Right atrium auricular region (tissue), 2 donors: Measurements from ENCODE around the gene PSMB11. TPM values are rescaled to one million over a fixed set of nuclear protein-coding genes. Genes with fewer than 3 reads are reported as not detected.

Source experiments
- DNase-seq: peaks from one replicate; pipeline ENCODE4 v3.0.0-alpha.2; 2019; ENCODE audit warnings: low spot score
- H3K27ac ChIP-seq, 2 donors: fragments of 200-600 bp; sonication (generic); 1 replicate in 1 of 2; 2 replicates in 1 of 2; pipeline ENCODE4 v1.5.1; 2016 to 2019
- H3K27me3 ChIP-seq, 2 donors: fragments of 200-600 bp; sonication (generic); one replicate each; pipeline versions ENCODE4 v1.5.1 to v1.6.0; 2017 to 2019
- H3K36me3 ChIP-seq: fragments of 200-600 bp; sonication (generic); one replicate; pipeline ENCODE4 v1.5.1; 2016
- H3K4me1 ChIP-seq, 2 donors: fragments of 200-600 bp; sonication (generic); one replicate each; pipeline versions ENCODE4 v1.5.1 to v1.6.0; 2017 to 2019
- H3K4me3 ChIP-seq, 2 donors: fragments of 200-600 bp; sonication (generic); 1 replicate in 1 of 2; 2 replicates in 1 of 2; pipeline ENCODE4 v1.5.1; 2017 to 2019; ENCODE audit warnings: mild to moderate bottlenecking in 1 of 2, moderate library complexity in 1 of 2
- H3K9me3 ChIP-seq, 2 donors: fragments of 200-600 bp; sonication (generic); one replicate each; pipeline ENCODE4 v1.5.1; 2019
- total RNA-seq, 2 donors: library from RNA; depleted of rRNA; stranded (reverse); fragments of >200 nt; gene quantifications; one replicate each; pipeline ENCODE4 v1.1.0, GENCODE V29; 2016
- TF ChIP-seq, protein P1 (sequence below), 2 donors: fragments of 200-600 bp; sonication (generic); IDR thresholded peaks; one replicate each; pipeline ENCODE4 v1.5.1; 2019; ENCODE audit warnings: antibody characterized with exemption in 2 of 2

PSMB11 gene
- total RNA-seq, 2 donors from 2014 or later, result not detected

GRCh38 chr14:23021434-23021833 is 20.6 kb upstream of the PSMB11 start:
- Histone ChIP-seq H3K27me3 (no peaks in the 10 kb centered on the region), H3K27ac (no peak overlapping the region), H3K4me3 (no peak overlapping the region), H3K36me3 (peaks cover 13% of the 10 kb centered on the region), H3K4me1 (no peaks in the 10 kb centered on the region), H3K9me3 (no peaks in the 10 kb centered on the region)
- DNase-seq, result no peak
- TF ChIP-seq, protein P1, sequence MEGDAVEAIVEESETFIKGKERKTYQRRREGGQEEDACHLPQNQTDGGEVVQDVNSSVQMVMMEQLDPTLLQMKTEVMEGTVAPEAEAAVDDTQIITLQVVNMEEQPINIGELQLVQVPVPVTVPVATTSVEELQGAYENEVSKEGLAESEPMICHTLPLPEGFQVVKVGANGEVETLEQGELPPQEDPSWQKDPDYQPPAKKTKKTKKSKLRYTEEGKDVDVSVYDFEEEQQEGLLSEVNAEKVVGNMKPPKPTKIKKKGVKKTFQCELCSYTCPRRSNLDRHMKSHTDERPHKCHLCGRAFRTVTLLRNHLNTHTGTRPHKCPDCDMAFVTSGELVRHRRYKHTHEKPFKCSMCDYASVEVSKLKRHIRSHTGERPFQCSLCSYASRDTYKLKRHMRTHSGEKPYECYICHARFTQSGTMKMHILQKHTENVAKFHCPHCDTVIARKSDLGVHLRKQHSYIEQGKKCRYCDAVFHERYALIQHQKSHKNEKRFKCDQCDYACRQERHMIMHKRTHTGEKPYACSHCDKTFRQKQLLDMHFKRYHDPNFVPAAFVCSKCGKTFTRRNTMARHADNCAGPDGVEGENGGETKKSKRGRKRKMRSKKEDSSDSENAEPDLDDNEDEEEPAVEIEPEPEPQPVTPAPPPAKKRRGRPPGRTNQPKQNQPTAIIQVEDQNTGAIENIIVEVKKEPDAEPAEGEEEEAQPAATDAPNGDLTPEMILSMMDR (IDR thresholded peaks at IDR 0.05), result no peak

- TF ChIP-seq, protein P1 (IDR thresholded peaks at IDR 0.05), result no peak
- peaks cover 13% of the 10 kb centered on the region for H3K36me3 ChIP-seq
- DNase-seq, result no peak
- no peaks in the 10 kb centered on the region for H3K4me1 ChIP-seq
- no peak overlapping the region for H3K4me3 ChIP-seq
- no peaks in the 10 kb centered on the region for H3K9me3 ChIP-seq
- no peaks in the 10 kb centered on the region for H3K27me3 ChIP-seq
- no peak overlapping the region for H3K27ac ChIP-seq
These were observed 20.0 kb upstream of the PSMB11 start for GRCh38 chr14:23021889-23022442.

DNA sequence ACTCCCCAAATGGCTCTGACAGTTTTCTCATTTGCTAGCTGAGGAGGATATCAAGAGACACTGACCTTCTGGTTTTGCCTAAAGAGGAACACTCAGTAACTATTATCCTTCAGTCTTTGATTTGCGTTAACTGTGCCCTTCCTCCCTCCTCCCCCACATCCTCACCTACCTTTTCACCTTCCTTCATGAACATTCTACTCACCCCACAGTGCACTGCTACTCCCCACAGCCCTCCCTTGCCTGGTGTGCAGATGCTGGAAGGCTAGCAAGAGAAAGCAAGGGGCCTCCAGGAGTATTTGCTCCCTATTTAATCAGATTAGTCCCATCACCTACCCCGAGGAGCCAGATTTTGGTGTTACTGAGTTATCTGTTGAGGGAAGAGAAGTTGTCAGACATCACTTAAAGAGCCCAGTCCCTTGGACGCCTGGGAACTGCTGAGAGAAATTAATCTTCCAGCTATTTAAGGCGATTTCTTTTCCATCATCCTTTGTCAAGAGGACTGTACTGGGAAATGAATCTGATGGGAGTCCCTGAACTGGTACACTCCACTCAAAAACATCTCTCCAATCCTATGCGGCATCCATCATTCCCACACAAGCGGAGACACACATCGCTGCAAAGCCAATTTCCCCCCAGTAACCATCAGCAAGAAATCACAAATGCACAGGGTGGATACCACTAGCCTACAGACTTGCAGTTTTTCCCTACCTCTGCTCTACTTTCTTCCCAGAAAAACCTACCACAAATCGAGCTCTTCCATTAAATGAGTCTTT is 18.8 kb upstream of the PSMB11 start:
- no peak overlapping the region for H3K4me3 ChIP-seq
- no peaks in the 10 kb centered on the region for H3K9me3 ChIP-seq
- H3K27ac ChIP-seq, result no peak overlapping the region
- peaks cover 13% of the 10 kb centered on the region for H3K36me3 ChIP-seq
- H3K27me3 ChIP-seq, result no peaks in the 10 kb centered on the region
- no peak for DNase-seq
- TF ChIP-seq, protein P1 (IDR thresholded peaks at IDR 0.05), result no peak
- H3K4me1 ChIP-seq, result no peaks in the 10 kb centered on the region

- H3K9me3 ChIP-seq, result no peaks in the 10 kb centered on the region
These were observed 18.2 kb upstream of the PSMB11 start for GRCh38 chr14:23023795-23024152.

DNA sequence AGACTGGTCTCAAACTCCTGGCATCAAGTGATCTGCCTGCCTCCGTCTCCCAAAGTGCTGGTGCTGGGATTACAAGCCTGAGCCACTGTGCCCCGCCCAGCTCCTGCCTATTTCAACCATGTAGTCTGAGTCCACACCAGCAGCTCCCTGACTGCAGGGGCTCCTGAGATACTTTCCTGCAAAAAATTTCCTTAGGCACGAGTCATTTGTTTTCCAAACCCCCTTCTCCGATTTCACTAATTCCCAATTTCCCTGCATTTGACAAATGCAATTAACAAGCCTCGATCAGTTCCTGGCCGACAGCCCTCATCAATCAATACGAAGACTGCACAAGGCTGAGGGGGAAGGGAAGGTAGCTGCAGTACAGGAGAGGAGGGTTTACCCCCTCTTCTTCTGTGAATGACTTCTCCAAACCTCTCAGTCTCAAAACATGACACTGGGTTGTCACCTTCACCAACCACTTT is 17.4 kb upstream of the PSMB11 start:
- H3K36me3 ChIP-seq, result peaks cover 13% of the 10 kb centered on the region
- H3K4me1 ChIP-seq, result no peaks in the 10 kb centered on the region
- TF ChIP-seq, protein P1 (IDR thresholded peaks at IDR 0.05), result no peak
- H3K27me3 ChIP-seq, result no peaks in the 10 kb centered on the region
- DNase-seq, result no peak
- no peaks in the 10 kb centered on the region for H3K9me3 ChIP-seq
- H3K4me3 ChIP-seq, result no peak overlapping the region
- no peak overlapping the region for H3K27ac ChIP-seq

More at GRCh38 chr14:23023795-23024152, 18.2 kb upstream of the PSMB11 start:
- DNase-seq, result no peak
- Histone ChIP-seq H3K4me3 (no peak overlapping the region), H3K27me3 (no peaks in the 10 kb centered on the region), H3K27ac (no peak overlapping the region), H3K36me3 (peaks cover 13% of the 10 kb centered on the region), H3K4me1 (no peaks in the 10 kb centered on the region)
- TF ChIP-seq, protein P1 (IDR thresholded peaks at IDR 0.05), result no peak
